HCT116 (cell line): ENCODE data around the gene CDH4.

ENCODE experiments used
- EGR1 ChIP-seq: IDR thresholded peaks from 2 replicates; pipeline ENCODE4 v1.6.1; 2012; ENCODE audit warnings: low read depth
- JUND ChIP-seq: IDR thresholded peaks from 2 replicates; pipeline ENCODE4 v1.6.1; 2012
- POLR2AphosphoS5 ChIP-seq: IDR thresholded peaks from 2 replicates; pipeline ENCODE4 v1.6.1; 2011; ENCODE audit warnings: mild to moderate bottlenecking, low read depth, low read length, moderate library complexity
- RAD21 ChIP-seq: IDR thresholded peaks from 2 replicates; pipeline ENCODE4 v1.6.1; 2012; ENCODE audit warnings: low read depth, mild to moderate bottlenecking
- SP1 ChIP-seq: IDR thresholded peaks from 2 replicates; pipeline ENCODE4 v1.6.1; 2012; ENCODE audit warnings: low read depth
- ZNF274 ChIP-seq: fragments of 200-500 bp; sonication (Bioruptor generic); IDR thresholded peaks from 2 replicates; pipeline ENCODE4 v1.6.1; 2014; ENCODE audit warnings: mild to moderate bottlenecking, low read depth, low read length, inconsistent platforms
- TF ChIP-seq, protein P1 (sequence below), 3 experiments: fragments of 200-600 bp in 1 of 3; sonication (generic) in 1 of 3; IDR thresholded peaks in 2 of 3; conservative IDR thresholded peaks in 1 of 3; 2 replicates each; pipeline ENCODE4 v1.5.1; 2012 to 2017; ENCODE audit warnings: low read depth in 2 of 3, low read length in 2 of 3, antibody characterized with exemption in 1 of 3, borderline replicate concordance in 1 of 3, control low read depth in 1 of 3, mild to moderate bottlenecking in 1 of 3, mixed read lengths in 1 of 3, mixed run types in 1 of 3, moderate library complexity in 1 of 3; ENCODE audit not compliant: insufficient read depth in 1 of 3
- TF ChIP-seq, protein P2 (sequence below): IDR thresholded peaks from 2 replicates; pipeline ENCODE4 v1.6.1; 2012

DNA sequence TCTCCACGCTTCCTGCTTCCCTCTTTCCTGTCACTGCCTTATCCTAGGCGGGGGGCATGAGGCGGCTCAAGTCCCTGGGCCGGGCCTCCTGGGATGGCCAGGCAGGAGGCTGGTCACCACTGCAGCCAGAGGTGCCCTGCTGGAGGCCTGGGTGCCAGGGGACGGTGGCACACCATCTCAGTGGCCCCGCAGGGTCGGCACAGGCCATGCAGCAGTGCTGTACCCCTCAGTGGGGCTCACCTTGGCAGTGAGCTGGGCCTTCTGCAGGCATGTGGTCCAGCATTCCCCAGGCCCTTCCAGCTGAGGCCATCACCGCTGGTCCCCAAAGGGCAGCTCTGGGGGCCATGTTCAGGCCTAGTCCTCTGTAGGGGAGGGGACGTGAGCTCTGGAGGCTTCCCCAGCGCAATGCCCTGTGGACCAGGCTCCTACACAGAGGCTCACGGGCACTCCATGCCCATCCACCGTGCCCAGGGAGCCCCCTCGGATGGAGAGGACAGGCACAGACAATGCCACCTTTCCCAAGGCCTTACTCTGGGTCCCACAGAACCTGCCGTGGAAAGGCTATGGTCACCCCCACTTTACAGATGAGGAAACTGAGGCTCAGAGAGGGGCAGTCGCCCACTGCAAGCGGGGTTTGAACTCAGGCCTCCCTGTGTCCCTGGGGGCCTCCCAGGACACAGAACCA, 689.8 kb downstream of the CDH4 start:
- no peak for TF ChIP-seq JUND
- TF ChIP-seq, protein P1, sequence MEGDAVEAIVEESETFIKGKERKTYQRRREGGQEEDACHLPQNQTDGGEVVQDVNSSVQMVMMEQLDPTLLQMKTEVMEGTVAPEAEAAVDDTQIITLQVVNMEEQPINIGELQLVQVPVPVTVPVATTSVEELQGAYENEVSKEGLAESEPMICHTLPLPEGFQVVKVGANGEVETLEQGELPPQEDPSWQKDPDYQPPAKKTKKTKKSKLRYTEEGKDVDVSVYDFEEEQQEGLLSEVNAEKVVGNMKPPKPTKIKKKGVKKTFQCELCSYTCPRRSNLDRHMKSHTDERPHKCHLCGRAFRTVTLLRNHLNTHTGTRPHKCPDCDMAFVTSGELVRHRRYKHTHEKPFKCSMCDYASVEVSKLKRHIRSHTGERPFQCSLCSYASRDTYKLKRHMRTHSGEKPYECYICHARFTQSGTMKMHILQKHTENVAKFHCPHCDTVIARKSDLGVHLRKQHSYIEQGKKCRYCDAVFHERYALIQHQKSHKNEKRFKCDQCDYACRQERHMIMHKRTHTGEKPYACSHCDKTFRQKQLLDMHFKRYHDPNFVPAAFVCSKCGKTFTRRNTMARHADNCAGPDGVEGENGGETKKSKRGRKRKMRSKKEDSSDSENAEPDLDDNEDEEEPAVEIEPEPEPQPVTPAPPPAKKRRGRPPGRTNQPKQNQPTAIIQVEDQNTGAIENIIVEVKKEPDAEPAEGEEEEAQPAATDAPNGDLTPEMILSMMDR (IDR thresholded peaks at IDR 0.05 in 2 of 3, conservative IDR thresholded peaks at IDR 0.05 in 1 of 3; ENCODE audit: borderline replicate concordance in 1 of 3, insufficient read depth in 1 of 3, low read depth in 2 of 3, low read length in 2 of 3): no peak
- no peak for TF ChIP-seq SP1
- no peak for TF ChIP-seq ZNF274
- TF ChIP-seq POLR2AphosphoS5: no peak
- no peak for TF ChIP-seq EGR1
- TF ChIP-seq, protein P2, sequence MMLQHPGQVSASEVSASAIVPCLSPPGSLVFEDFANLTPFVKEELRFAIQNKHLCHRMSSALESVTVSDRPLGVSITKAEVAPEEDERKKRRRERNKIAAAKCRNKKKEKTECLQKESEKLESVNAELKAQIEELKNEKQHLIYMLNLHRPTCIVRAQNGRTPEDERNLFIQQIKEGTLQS: no peak
- TF ChIP-seq RAD21: no peak
